HFFc6 (cell line): ENCODE measurements around the gene LOC128125822.

Source experiments
- DNase-seq: peaks from one replicate; pipeline ENCODE4 v3.0.0-alpha.2; 2018
- H3K27ac Mint-ChIP-seq: 2 replicates; pipeline ENCODE4 v1.8.0; 2020; ENCODE audit warnings: mild to moderate bottlenecking, mixed read lengths
- H3K27me3 Mint-ChIP-seq: 2 replicates; pipeline ENCODE4 v1.8.0; 2021; ENCODE audit warnings: mild to moderate bottlenecking, moderate library complexity, mixed read lengths; ENCODE audit not compliant: insufficient read depth
- H3K36me3 Mint-ChIP-seq: 2 replicates; pipeline ENCODE4 v1.8.0; 2021; ENCODE audit warnings: low read depth, mixed read lengths
- H3K4me1 Mint-ChIP-seq: 2 replicates; pipeline ENCODE4 v1.8.0; 2020; ENCODE audit warnings: low read depth, mixed read lengths
- H3K4me3 Mint-ChIP-seq: 2 replicates; pipeline ENCODE4 v1.8.0; 2020; ENCODE audit warnings: mild to moderate bottlenecking, moderate library complexity, mixed read lengths
- H3K9me3 Mint-ChIP-seq: 2 replicates; pipeline ENCODE4 v1.8.0; 2020; ENCODE audit warnings: mild to moderate bottlenecking, mixed read lengths
- TF ChIP-seq, protein P1 (sequence below): fragments of 200-600 bp; sonication (generic); IDR thresholded peaks from 2 replicates; pipeline ENCODE4 v1.5.0; 2021; ENCODE audit warnings: antibody characterized with exemption, mild to moderate bottlenecking

The LOC128125822 gene

DNA sequence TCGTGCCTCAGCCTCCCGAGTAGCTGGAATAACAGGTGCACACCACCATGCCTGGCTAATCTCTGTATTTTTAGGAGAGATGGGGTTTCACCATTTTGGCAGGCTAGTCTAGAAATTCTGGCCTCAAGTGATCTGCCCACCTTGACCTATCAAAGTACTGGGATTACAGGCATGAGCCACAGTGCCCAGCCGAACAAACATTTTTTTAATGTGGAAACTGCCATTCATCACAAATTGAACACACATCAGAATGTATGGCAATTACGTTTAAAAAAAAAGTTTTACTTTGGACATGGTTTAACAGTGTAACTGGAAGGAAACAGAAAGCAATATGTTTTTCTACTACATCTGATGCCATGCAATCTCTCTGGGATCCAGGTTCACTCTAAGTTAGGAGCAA is 38.3 kb upstream of the LOC128125822 start:
- Mint-ChIP-seq H3K4me3 (no peak overlapping the region), H3K27ac (no peak overlapping the region), H3K9me3 (no peaks in the 10 kb centered on the region), H3K36me3 (no peaks in the 10 kb centered on the region), H3K27me3 (peaks cover 2% of the 10 kb centered on the region; the same call in 1 of the 2 replicates), H3K4me1 (peaks cover 7% of the 10 kb centered on the region; the same call in 1 of the 2 replicates)
- TF ChIP-seq, protein P1, sequence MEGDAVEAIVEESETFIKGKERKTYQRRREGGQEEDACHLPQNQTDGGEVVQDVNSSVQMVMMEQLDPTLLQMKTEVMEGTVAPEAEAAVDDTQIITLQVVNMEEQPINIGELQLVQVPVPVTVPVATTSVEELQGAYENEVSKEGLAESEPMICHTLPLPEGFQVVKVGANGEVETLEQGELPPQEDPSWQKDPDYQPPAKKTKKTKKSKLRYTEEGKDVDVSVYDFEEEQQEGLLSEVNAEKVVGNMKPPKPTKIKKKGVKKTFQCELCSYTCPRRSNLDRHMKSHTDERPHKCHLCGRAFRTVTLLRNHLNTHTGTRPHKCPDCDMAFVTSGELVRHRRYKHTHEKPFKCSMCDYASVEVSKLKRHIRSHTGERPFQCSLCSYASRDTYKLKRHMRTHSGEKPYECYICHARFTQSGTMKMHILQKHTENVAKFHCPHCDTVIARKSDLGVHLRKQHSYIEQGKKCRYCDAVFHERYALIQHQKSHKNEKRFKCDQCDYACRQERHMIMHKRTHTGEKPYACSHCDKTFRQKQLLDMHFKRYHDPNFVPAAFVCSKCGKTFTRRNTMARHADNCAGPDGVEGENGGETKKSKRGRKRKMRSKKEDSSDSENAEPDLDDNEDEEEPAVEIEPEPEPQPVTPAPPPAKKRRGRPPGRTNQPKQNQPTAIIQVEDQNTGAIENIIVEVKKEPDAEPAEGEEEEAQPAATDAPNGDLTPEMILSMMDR = no peak
- DNase-seq = no peak

DNA sequence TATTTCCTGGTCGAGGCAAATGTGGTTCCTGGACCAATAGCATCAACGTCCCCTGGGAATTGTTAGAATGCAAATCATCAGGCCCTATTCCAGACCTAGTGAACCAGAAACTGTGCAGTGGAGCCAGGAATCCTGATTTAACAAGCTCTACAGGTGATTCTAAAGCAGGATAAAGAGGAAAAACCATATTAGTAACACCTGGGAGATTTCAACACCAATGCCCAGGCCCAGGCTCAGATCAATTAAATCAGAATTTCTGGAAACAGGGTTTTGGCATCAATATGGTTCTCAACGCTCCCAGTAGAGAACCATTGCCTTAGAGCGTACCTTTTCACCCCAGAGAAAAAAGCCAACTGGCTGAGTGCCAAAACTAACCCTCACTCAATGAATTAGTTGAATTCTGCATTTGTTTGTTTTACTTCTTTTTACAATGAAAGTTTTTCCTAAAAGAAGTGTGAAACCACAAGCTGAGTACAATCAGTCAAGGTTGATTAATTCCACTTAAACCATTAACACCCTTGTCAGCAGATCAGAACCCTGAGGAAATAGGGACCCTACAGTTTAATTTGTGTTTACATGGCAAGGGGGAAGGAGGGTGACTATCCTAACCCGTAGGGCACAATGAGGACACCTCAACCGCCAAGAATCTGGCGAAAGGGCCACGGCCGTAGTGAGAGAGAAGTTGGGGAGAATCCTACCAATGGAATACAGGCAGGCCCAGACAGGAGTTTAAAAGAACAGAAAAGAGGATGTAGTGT is 34.9 kb upstream of the LOC128125822 start:
- TF ChIP-seq, protein P1 = no peak
- Mint-ChIP-seq H3K9me3 (no peaks in the 10 kb centered on the region), H3K36me3 (no peaks in the 10 kb centered on the region), H3K27me3 (peaks cover 6% of the 10 kb centered on the region; the same call in 1 of the 2 replicates), H3K27ac (no peak overlapping the region), H3K4me3 (no peak overlapping the region), H3K4me1 (no peaks in the 10 kb centered on the region)
- DNase-seq = no peak

DNA sequence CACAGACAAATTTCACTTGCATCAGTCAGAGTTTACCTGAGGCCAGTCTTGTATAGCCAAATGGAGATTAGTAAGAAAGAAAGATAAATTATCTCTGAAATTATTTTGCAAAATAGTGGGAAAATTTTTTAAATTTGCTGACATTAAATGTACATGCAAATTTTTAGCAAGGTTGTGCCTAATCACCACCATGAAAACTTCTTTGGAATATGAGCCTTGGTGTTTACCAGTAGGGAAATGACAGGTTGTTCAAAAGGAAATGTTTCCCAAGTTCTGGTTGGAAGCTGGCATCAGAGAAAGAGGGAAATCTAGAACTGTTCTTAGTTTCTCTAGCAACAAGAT is 34.4 kb upstream of the LOC128125822 start:
- Mint-ChIP-seq H3K4me3 (no peak overlapping the region), H3K36me3 (no peaks in the 10 kb centered on the region), H3K9me3 (no peaks in the 10 kb centered on the region), H3K4me1 (no peaks in the 10 kb centered on the region), H3K27ac (no peak overlapping the region), H3K27me3 (peaks cover 6% of the 10 kb centered on the region)
- TF ChIP-seq, protein P1 = no peak
- no peak for DNase-seq

DNA sequence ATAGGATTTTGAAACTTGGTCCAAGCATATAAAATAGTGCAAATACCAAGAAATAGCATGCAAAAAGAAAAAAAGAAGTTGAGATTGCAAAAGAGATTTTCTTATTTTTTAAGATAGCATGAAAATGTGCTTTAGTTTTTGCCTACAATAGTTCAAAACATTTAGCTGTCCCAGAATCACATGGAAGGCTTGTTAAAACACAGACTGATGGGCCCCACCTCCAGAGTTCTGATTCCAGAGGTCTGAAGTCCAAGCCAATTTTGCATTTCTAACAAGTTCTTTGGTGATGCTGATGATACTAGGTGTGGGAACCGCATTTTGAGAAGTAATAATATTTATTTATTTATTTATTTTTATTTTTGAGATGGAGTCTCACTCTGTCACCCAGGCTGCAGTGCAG is 33.7 kb upstream of the LOC128125822 start:
- no peak for DNase-seq
- Mint-ChIP-seq H3K27me3 (peaks cover 6% of the 10 kb centered on the region), H3K4me3 (no peak overlapping the region), H3K36me3 (no peaks in the 10 kb centered on the region), H3K9me3 (no peaks in the 10 kb centered on the region), H3K27ac (no peak overlapping the region), H3K4me1 (no peaks in the 10 kb centered on the region)
- TF ChIP-seq, protein P1 = no peak

DNA sequence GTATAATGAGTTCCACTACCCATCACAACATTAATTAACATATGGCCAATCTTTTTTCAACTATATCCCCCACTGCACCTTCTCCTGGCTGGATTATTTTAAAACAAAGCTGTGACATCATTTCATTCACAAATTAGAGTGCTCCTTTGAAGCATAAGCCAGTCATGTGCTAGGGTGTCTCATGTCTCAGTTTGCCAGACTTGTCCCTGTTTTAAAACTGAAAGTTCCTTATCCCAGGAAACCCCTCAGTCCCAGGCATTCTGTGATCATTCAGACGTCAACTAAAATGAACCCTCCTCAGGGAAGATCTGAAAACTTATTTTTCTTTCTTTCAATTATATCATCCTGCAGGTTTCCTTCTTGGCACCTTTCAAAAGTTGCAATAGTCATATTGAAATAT is 29.3 kb upstream of the LOC128125822 start:
- TF ChIP-seq, protein P1 = no peak
- no peaks in the 10 kb centered on the region for H3K36me3 Mint-ChIP-seq
- H3K9me3 Mint-ChIP-seq = no peaks in the 10 kb centered on the region
- H3K27ac Mint-ChIP-seq = no peak overlapping the region
- no peaks in the 10 kb centered on the region for H3K4me1 Mint-ChIP-seq
- no peak for DNase-seq
- peaks cover 4% of the 10 kb centered on the region for H3K27me3 Mint-ChIP-seq
- H3K4me3 Mint-ChIP-seq = no peak overlapping the region
